Glutamatergic neuron (in vitro differentiated cells): ENCODE results near the gene SNAP91. TPM values are rescaled to one million over a fixed set of nuclear protein-coding genes. Genes with fewer than 3 reads are reported as not detected.
"Not testable (repeated sequence)": the region's sequence is repeated elsewhere in the genome, so short reads cannot be mapped to it uniquely, and the experiment has no call there.

Experiments
- DNase-seq: peaks from one replicate; pipeline ENCODE4 v3.0.0; 2022
- H3K27ac Mint-ChIP-seq: one replicate; pipeline ENCODE4 v1.8.0; 2020; ENCODE audit warnings: mild to moderate bottlenecking, mixed read lengths, inconsistent platforms; ENCODE audit not compliant: unreplicated experiment
- H3K27me3 Mint-ChIP-seq: one replicate; pipeline ENCODE4 v1.8.0; 2020; ENCODE audit warnings: mild to moderate bottlenecking, moderate library complexity, mixed read lengths, inconsistent platforms; ENCODE audit not compliant: unreplicated experiment
- H3K36me3 Mint-ChIP-seq: one replicate; pipeline ENCODE4 v1.8.0; 2020; ENCODE audit warnings: mild to moderate bottlenecking, mixed read lengths, inconsistent platforms; ENCODE audit not compliant: unreplicated experiment
- H3K4me1 Mint-ChIP-seq: one replicate; pipeline ENCODE4 v1.8.0; 2020; ENCODE audit warnings: mild to moderate bottlenecking, low read depth, mixed read lengths, inconsistent platforms; ENCODE audit not compliant: unreplicated experiment
- H3K4me3 Mint-ChIP-seq: one replicate; pipeline ENCODE4 v1.8.0; 2020; ENCODE audit warnings: mild to moderate bottlenecking, mixed read lengths, inconsistent platforms; ENCODE audit not compliant: unreplicated experiment
- H3K9me3 Mint-ChIP-seq: one replicate; pipeline ENCODE4 v1.8.0; 2020; ENCODE audit warnings: mild to moderate bottlenecking, moderate library complexity, mixed read lengths, inconsistent platforms; ENCODE audit not compliant: unreplicated experiment
- CTCF ChIP-seq: fragments of 200-600 bp; sonication (generic); IDR thresholded peaks from one replicate; pipeline ENCODE4 v1.5.0; 2021; ENCODE audit not compliant: partially characterized antibody, unreplicated experiment
- total RNA-seq: library from RNA; stranded (reverse); fragmentation: NEBNext Ultra II Directional; extraction: Animal tissue kit (Norgen Biotek cat#: 25700); gene quantifications from one replicate; pipeline ENCODE4 v1.2.1, GENCODE V29; 2021; ENCODE audit not compliant: unreplicated experiment

SNAP91 gene
- total RNA-seq, 1 donor from 2014 or later: 52.4 TPM

GRCh38 chr6:83592770-83593394, 116.0 kb downstream of the SNAP91 start:
- Mint-ChIP-seq H3K27me3 (peaks cover 2% of the 10 kb centered on the region), H3K9me3 (peaks cover 5% of the 10 kb centered on the region), H3K27ac (no peak overlapping the region), H3K4me1 (peaks cover 21% of the 10 kb centered on the region), H3K36me3 (peaks cover 9% of the 10 kb centered on the region), H3K4me3 (no peak overlapping the region)
- peak; percentile 54 for TF ChIP-seq CTCF
- DNase-seq: no peak

- Mint-ChIP-seq H3K4me1 (peaks cover 6% of the 10 kb centered on the region), H3K9me3 (no peaks in the 10 kb centered on the region), H3K27ac (no peak overlapping the region), H3K36me3 (peaks cover 9% of the 10 kb centered on the region), H3K4me3 (no peak overlapping the region), H3K27me3 (peaks cover 1% of the 10 kb centered on the region)
- DNase-seq: no peak
- TF ChIP-seq CTCF: no peak
These were observed 118.5 kb downstream of the SNAP91 start for GRCh38 chr6:83590416-83590815.

GRCh38 chr6:83589076-83589475, 119.8 kb downstream of the SNAP91 start:
- Mint-ChIP-seq H3K27me3 (peaks cover 1% of the 10 kb centered on the region), H3K4me1 (peaks cover 4% of the 10 kb centered on the region), H3K36me3 (peaks cover 9% of the 10 kb centered on the region), H3K9me3 (no peaks in the 10 kb centered on the region), H3K27ac (no peak overlapping the region), H3K4me3 (no peak overlapping the region)
- no peak for DNase-seq
- no peak for TF ChIP-seq CTCF

- H3K9me3 Mint-ChIP-seq: peaks cover 2% of the 10 kb centered on the region
- DNase-seq: no peak
- H3K27me3 Mint-ChIP-seq: peaks cover 1% of the 10 kb centered on the region
- H3K36me3 Mint-ChIP-seq: no peaks in the 10 kb centered on the region
- H3K4me3 Mint-ChIP-seq: no peak overlapping the region
- no peak overlapping the region for H3K27ac Mint-ChIP-seq
- H3K4me1 Mint-ChIP-seq: peaks cover 2% of the 10 kb centered on the region
- no peak for TF ChIP-seq CTCF
These were observed 130.8 kb downstream of the SNAP91 start for GRCh38 chr6:83578057-83578456.

GRCh38 chr6:83574783-83575182, 134.1 kb downstream of the SNAP91 start:
- peaks cover 17% of the 10 kb centered on the region for H3K36me3 Mint-ChIP-seq
- no peak for TF ChIP-seq CTCF
- H3K4me3 Mint-ChIP-seq: no peak overlapping the region
- DNase-seq: no peak
- H3K27me3 Mint-ChIP-seq: peaks cover 3% of the 10 kb centered on the region
- H3K4me1 Mint-ChIP-seq: no peaks in the 10 kb centered on the region
- no peak overlapping the region for H3K27ac Mint-ChIP-seq
- H3K9me3 Mint-ChIP-seq: peaks cover 3% of the 10 kb centered on the region

GRCh38 chr6:83571663-83572185, 137.2 kb downstream of the SNAP91 start:
- H3K36me3 Mint-ChIP-seq: peaks cover 22% of the 10 kb centered on the region
- not testable (repeated sequence) for H3K4me1 Mint-ChIP-seq, DNase-seq, H3K27ac Mint-ChIP-seq, H3K9me3 Mint-ChIP-seq, H3K27me3 Mint-ChIP-seq, H3K4me3 Mint-ChIP-seq
